Breast epithelium (tissue), 3 donors: ENCODE data around the gene PARM1.

Experiments
- POLR2AphosphoS5 ChIP-seq, 3 donors: sonication (generic); formaldehyde crosslinking; IDR thresholded peaks; one replicate each; pipeline ENCODE4 v1.6.1; 2017; ENCODE audit warnings: antibody characterized with exemption in 3 of 3
- TF ChIP-seq, protein P1 (sequence below), 3 donors: fragments of 450-650 bp; IDR thresholded peaks; one replicate each; pipeline ENCODE4 v1.5.1; 2016 to 2017; ENCODE audit warnings: antibody characterized with exemption in 3 of 3, mild to moderate bottlenecking in 3 of 3, moderate library complexity in 3 of 3

DNA sequence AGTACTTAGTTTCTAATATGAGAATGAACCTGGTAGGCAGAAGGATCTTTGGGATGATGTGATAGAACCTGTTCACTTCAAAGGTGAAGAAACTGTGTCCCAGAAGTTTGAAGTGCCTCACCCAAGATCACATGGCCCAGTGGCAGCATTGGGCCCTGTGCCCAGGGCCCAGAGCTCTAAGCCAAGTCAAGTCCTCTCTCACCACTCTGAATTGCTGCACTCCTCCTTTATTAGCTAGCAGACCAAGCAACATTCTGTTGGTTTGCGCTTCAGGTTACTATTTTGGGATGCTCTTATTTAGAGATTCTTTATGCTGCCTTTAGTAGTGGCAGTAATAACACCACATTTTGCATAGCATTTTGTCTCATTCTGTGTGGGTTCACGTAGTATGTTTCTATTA, 82.7 kb downstream of the PARM1 start:
- TF ChIP-seq POLR2AphosphoS5 (IDR thresholded peaks at IDR 0.05) = no peak
- TF ChIP-seq, protein P1, sequence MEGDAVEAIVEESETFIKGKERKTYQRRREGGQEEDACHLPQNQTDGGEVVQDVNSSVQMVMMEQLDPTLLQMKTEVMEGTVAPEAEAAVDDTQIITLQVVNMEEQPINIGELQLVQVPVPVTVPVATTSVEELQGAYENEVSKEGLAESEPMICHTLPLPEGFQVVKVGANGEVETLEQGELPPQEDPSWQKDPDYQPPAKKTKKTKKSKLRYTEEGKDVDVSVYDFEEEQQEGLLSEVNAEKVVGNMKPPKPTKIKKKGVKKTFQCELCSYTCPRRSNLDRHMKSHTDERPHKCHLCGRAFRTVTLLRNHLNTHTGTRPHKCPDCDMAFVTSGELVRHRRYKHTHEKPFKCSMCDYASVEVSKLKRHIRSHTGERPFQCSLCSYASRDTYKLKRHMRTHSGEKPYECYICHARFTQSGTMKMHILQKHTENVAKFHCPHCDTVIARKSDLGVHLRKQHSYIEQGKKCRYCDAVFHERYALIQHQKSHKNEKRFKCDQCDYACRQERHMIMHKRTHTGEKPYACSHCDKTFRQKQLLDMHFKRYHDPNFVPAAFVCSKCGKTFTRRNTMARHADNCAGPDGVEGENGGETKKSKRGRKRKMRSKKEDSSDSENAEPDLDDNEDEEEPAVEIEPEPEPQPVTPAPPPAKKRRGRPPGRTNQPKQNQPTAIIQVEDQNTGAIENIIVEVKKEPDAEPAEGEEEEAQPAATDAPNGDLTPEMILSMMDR (IDR thresholded peaks at IDR 0.05) = no peak
